OCI-LY1 (cell line): ENCODE measurements around the gene PRSS1.

ENCODE experiments used
- H2AFZ ChIP-seq: fragments of 200-600 bp; sonication (generic), shearing (Covaris generic); 2 replicates; pipeline ENCODE4 v1.6.0; 2014; ENCODE audit warnings: antibody characterized with exemption, mild to moderate bottlenecking, low read length
- H3F3A ChIP-seq: fragments of 200-600 bp; sonication (generic), shearing (Covaris generic); 2 replicates; pipeline ENCODE4 v1.6.0; 2014; ENCODE audit warnings: mild to moderate bottlenecking, antibody characterized with exemption, low read length, moderate library complexity; ENCODE audit not compliant: insufficient read depth
- H3K27ac ChIP-seq: fragments of 200-600 bp; sonication (generic); 2 replicates; pipeline ENCODE4 v1.5.1; 2014; ENCODE audit warnings: low read length, mixed run types, mild to moderate bottlenecking, low read depth; ENCODE audit not compliant: poor library complexity, severe bottlenecking
- H3K27me3 ChIP-seq: fragments of 200-600 bp; sonication (generic); 2 replicates; pipeline ENCODE4 v1.6.0; 2014; ENCODE audit warnings: antibody characterized with exemption, mild to moderate bottlenecking, low read length, moderate library complexity; ENCODE audit not compliant: insufficient read depth
- H3K36me3 ChIP-seq: fragments of 200-600 bp; sonication (generic); 2 replicates; pipeline ENCODE4 v1.6.1; 2014; ENCODE audit warnings: mild to moderate bottlenecking, antibody characterized with exemption, low read length, moderate library complexity, mixed read lengths; ENCODE audit not compliant: insufficient read depth
- H3K4me1 ChIP-seq: fragments of 200-600 bp; sonication (generic); 2 replicates; pipeline ENCODE4 v1.5.1; 2014; ENCODE audit warnings: mild to moderate bottlenecking, low read length, moderate library complexity; ENCODE audit not compliant: insufficient read depth, severe bottlenecking
- H3K4me2 ChIP-seq: fragments of 200-600 bp; sonication (generic), shearing (Covaris generic); 2 replicates; pipeline ENCODE4 v1.6.1; 2014; ENCODE audit warnings: low read length
- H3K4me3 ChIP-seq: fragments of 200-600 bp; sonication (generic); 2 replicates; pipeline ENCODE4 v1.5.1; 2014; ENCODE audit warnings: low read length, low read depth, mild to moderate bottlenecking, mixed read lengths; ENCODE audit not compliant: poor library complexity, severe bottlenecking
- H3K79me2 ChIP-seq: fragments of 200-600 bp; shearing (Covaris generic); 2 replicates; pipeline ENCODE4 v1.6.1; 2016; ENCODE audit warnings: mixed run types, low read length, mixed read lengths; ENCODE audit not compliant: insufficient read depth
- H3K9ac ChIP-seq: fragments of 200-600 bp; sonication (generic), shearing (Covaris generic); 2 replicates; pipeline ENCODE4 v1.6.1; 2014; ENCODE audit warnings: mild to moderate bottlenecking, low read length, mixed read lengths
- H3K9me2 ChIP-seq: fragments of 200-600 bp; sonication (generic), shearing (Covaris generic); 2 replicates; pipeline ENCODE4 v1.6.1; 2014; ENCODE audit warnings: low read depth, mild to moderate bottlenecking, low read length, mixed read lengths
- H3K9me3 ChIP-seq: fragments of 200-600 bp; shearing (Covaris generic); 2 replicates; pipeline ENCODE4 v1.6.1; 2014; ENCODE audit warnings: low read length, mixed read lengths
- H4K20me1 ChIP-seq: fragments of 200-600 bp; sonication (generic), shearing (Covaris generic); 2 replicates; pipeline ENCODE4 v1.6.0; 2016; ENCODE audit warnings: mild to moderate bottlenecking, low read length; ENCODE audit not compliant: insufficient read depth
- EZH2 ChIP-seq: fragments of 200-600 bp; sonication (generic), shearing (Covaris generic); IDR thresholded peaks from 2 replicates; pipeline ENCODE4 v1.8.0; 2017; ENCODE audit warnings: borderline replicate concordance, mixed run types, mild to moderate bottlenecking, antibody characterized with exemption, low read length, moderate library complexity, mixed read lengths
- TF ChIP-seq, protein P1 (sequence below): fragments of 200-600 bp; sonication (generic), shearing (Covaris generic); IDR thresholded peaks from 2 replicates; pipeline ENCODE4 v1.5.1; 2017; ENCODE audit warnings: mild to moderate bottlenecking, antibody characterized with exemption, low read length, moderate library complexity, mixed read lengths

PRSS1 gene

DNA sequence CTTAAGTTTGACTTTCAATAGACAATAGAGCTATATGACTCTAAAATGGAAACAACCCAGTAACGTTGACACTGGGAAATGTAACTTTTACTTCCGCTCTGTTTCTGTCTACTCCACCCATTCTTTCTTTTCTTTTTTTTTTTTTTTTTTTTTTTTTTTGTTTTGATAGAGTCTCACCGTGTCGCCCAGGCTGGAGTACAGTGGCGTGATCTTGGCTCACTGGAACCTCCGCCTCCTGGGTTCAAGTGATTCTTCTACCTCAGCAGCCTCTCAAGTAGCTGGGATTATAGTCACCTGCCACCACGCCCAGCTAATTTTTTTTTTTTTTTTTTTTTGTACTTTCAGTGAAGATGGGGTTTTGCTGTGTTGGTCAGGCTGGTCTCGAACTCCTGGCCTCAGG is 35.4 kb downstream of the PRSS1 start:
- Histone ChIP-seq H3K9ac (no peak overlapping the region), H3K4me3 (no peak overlapping the region), H3K27me3 (peaks cover 3% of the 10 kb centered on the region; the same call in 1 of the 2 replicates), H3K36me3 (no peaks in the 10 kb centered on the region), H3K4me2 (no peak overlapping the region), H3F3A (no peaks in the 10 kb centered on the region), H3K79me2 (no peaks in the 10 kb centered on the region), H3K27ac (peak overlapping the region; percentile 62), H2AFZ (no peak overlapping the region), H3K4me1 (peaks cover 58% of the 10 kb centered on the region), H4K20me1 (no peaks in the 10 kb centered on the region), H3K9me3 (no peaks in the 10 kb centered on the region), H3K9me2 (no peaks in the 10 kb centered on the region)
- no peak for TF ChIP-seq EZH2
- TF ChIP-seq, protein P1, sequence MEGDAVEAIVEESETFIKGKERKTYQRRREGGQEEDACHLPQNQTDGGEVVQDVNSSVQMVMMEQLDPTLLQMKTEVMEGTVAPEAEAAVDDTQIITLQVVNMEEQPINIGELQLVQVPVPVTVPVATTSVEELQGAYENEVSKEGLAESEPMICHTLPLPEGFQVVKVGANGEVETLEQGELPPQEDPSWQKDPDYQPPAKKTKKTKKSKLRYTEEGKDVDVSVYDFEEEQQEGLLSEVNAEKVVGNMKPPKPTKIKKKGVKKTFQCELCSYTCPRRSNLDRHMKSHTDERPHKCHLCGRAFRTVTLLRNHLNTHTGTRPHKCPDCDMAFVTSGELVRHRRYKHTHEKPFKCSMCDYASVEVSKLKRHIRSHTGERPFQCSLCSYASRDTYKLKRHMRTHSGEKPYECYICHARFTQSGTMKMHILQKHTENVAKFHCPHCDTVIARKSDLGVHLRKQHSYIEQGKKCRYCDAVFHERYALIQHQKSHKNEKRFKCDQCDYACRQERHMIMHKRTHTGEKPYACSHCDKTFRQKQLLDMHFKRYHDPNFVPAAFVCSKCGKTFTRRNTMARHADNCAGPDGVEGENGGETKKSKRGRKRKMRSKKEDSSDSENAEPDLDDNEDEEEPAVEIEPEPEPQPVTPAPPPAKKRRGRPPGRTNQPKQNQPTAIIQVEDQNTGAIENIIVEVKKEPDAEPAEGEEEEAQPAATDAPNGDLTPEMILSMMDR, result no peak

DNA sequence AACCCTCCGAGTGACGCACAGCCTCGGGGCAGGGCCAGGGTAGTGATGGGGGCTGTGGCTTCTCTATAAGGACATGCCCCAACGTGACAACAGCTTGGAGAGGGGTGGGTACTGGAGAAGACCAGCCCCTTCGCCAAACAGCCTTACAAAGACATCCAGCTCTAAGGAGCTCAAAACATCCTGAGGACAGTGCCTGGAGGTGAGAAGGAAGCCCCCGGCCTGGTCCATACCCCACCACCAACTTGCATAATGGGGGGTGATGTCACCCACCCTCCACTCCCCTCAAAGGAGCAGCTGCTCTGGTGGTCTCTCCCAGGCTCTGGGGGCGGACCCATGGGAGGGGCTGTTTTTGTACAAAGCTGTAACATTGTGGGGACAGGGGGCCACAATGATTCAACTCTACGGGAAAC is 36.6 kb downstream of the PRSS1 start:
- H3K4me2 ChIP-seq, result no peak overlapping the region
- no peaks in the 10 kb centered on the region for H3K79me2 ChIP-seq
- no peak overlapping the region for H2AFZ ChIP-seq

DNA sequence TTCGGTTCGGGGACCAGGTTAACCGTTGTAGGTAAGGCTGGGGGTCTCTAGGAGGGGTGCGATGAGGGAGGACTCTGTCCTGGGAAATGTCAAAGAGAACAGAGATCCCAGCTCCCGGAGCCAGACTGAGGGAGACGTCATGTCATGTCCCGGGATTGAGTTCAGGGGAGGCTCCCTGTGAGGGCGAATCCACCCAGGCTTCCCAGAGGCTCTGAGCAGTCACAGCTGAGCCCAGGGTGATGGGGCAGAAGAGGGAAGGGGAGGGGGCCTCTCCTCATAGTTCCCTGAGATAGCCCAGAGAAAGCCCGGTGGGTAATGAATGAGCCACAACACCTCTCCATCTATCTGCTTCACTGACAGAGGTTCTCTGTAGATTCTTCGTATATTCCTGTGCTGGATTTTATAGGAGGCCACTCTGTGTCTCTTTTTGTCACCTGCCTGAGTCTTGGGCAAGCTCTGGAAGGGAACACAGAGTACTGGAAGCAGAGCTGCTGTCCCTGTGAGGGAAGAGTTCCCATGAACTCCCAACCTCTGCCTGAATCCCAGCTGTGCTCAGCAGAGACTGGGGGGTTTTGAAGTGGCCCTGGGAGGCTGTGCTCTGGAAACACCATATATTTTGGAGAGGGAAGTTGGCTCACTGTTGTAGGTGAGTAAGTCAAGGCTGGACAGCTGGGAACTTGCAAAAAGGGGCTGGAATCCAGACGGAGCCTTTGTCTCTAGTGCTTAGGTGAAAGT is 37.9 kb downstream of the PRSS1 start:
- Histone ChIP-seq H3F3A (no peaks in the 10 kb centered on the region), H3K4me1 (peaks cover 71% of the 10 kb centered on the region), H3K36me3 (no peaks in the 10 kb centered on the region), H2AFZ (no peak overlapping the region), H4K20me1 (no peaks in the 10 kb centered on the region), H3K9me3 (no peaks in the 10 kb centered on the region), H3K4me3 (no peak overlapping the region), H3K4me2 (no peak overlapping the region), H3K9me2 (no peaks in the 10 kb centered on the region), H3K9ac (no peak overlapping the region), H3K27ac (peak overlapping the region; percentile 41), H3K27me3 (peaks cover 2% of the 10 kb centered on the region; the same call in 1 of the 2 replicates), H3K79me2 (no peaks in the 10 kb centered on the region)
- TF ChIP-seq, protein P1, result no peak
- no peak for TF ChIP-seq EZH2

More for the DNA sequence above, 36.6 kb downstream of the PRSS1 start:
- no peaks in the 10 kb centered on the region for H3K9me3 ChIP-seq
- no peak overlapping the region for H3K4me3 ChIP-seq
- peaks cover 70% of the 10 kb centered on the region for H3K4me1 ChIP-seq
- H4K20me1 ChIP-seq, result no peaks in the 10 kb centered on the region
- H3K27ac ChIP-seq, result peak overlapping the region; percentile 41
- TF ChIP-seq EZH2, result no peak
- TF ChIP-seq, protein P1, result no peak
- H3K27me3 ChIP-seq, result peaks cover 3% of the 10 kb centered on the region; the same call in 1 of the 2 replicates
- no peaks in the 10 kb centered on the region for H3K36me3 ChIP-seq
- no peaks in the 10 kb centered on the region for H3F3A ChIP-seq
- no peak overlapping the region for H3K9ac ChIP-seq
- no peaks in the 10 kb centered on the region for H3K9me2 ChIP-seq
